GM19351 (cell line): ENCODE measurements around the gene CDY2B.
"Not testable (repeated sequence)": the region's sequence is repeated elsewhere in the genome, so short reads cannot be mapped to it uniquely, and the experiment has no call there.

ENCODE experiments used
- ATAC-seq: cut with Tn5 transposase; IDR thresholded peaks from one replicate; pipeline ENCODE4 v1.9.1; 2021; ENCODE audit warnings: mild to moderate bottlenecking, moderate library complexity; ENCODE audit not compliant: unreplicated experiment

CDY2B gene

GRCh38 chrY:17880120-17880519, at the start of gene CDY2B:
CDY2B (minus strand) TSS chrY:17880220; CDS start chrY:17879892, 328 bp downstream.
- ATAC-seq = not testable (repeated sequence)

- ATAC-seq = not testable (repeated sequence)
These were observed 28.0 kb upstream of the CDY2B start for GRCh38 chrY:17908009-17908408.

- not testable (repeated sequence) for ATAC-seq
These were observed 27.3 kb upstream of the CDY2B start for GRCh38 chrY:17907351-17907750.

- ATAC-seq = not testable (repeated sequence)
These were observed 1.7 kb upstream of the CDY2B start for GRCh38 chrY:17881697-17882096.

GRCh38 chrY:17876767-17877166, 3.3 kb downstream of the CDY2B start:
- ATAC-seq = not testable (repeated sequence)

- ATAC-seq = not testable (repeated sequence)
These were observed 4.6 kb downstream of the CDY2B start for GRCh38 chrY:17875401-17875800.

GRCh38 chrY:17871194-17871903, 8.7 kb downstream of the CDY2B start:
- ATAC-seq = not testable (repeated sequence)

GRCh38 chrY:17870737-17871136, 9.3 kb downstream of the CDY2B start:
- ATAC-seq = not testable (repeated sequence)

- not testable (repeated sequence) for ATAC-seq
These were observed 12.2 kb downstream of the CDY2B start for GRCh38 chrY:17867850-17868249.

GRCh38 chrY:17860634-17861033, 19.4 kb downstream of the CDY2B start:
- not testable (repeated sequence) for ATAC-seq

GRCh38 chrY:17856963-17857848, 22.8 kb downstream of the CDY2B start:
- not testable (repeated sequence) for ATAC-seq

GRCh38 chrY:17856508-17856907, 23.5 kb downstream of the CDY2B start:
- ATAC-seq = not testable (repeated sequence)

- ATAC-seq = not testable (repeated sequence)
These were observed 30.9 kb downstream of the CDY2B start for GRCh38 chrY:17849131-17849530.

- not testable (repeated sequence) for ATAC-seq
These were observed 47.9 kb downstream of the CDY2B start for GRCh38 chrY:17832149-17832548.
